Esophagus muscularis mucosa (tissue), 3 donors: ENCODE results near the gene YOD1.

Experiments
- POLR2A ChIP-seq: fragments of 450-650 bp; IDR thresholded peaks from one replicate; pipeline ENCODE4 v1.6.1; 2017; ENCODE audit warnings: antibody characterized with exemption, moderate library complexity, mild to moderate bottlenecking, low read depth
- POLR2AphosphoS5 ChIP-seq, 2 donors: sonication (generic); formaldehyde crosslinking; IDR thresholded peaks; one replicate each; pipeline ENCODE4 v1.6.1; 2017; ENCODE audit warnings: antibody characterized with exemption in 2 of 2
- TF ChIP-seq, protein P1 (sequence below), 3 experiments: fragments of 200-600 bp in 2 of 3; fragments of 450-650 bp in 1 of 3; sonication (generic) in 2 of 3; IDR thresholded peaks; one replicate each; pipeline ENCODE4 v1.5.1; 2017 to 2019; ENCODE audit warnings: antibody characterized with exemption in 3 of 3, mild to moderate bottlenecking in 2 of 3, moderate library complexity in 1 of 3

DNA sequence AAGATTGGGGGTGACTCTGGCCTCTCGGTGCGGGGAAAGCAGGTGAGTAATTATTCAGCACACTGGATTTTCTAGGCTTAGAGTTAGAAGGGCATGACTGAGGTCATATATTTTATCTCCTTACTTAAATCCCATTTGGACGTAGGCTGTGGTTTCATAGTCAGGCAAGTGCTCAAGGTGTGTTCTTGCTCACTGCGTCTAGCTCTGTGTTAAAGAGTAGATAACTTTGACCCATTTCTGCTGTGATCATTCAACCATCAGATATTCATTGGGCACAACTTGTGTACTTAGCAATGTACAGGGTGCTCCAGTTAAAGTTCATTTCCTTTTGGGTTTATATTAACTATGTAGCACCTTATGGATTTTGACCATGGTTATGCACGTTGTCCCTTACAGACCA, 16.7 kb upstream of the YOD1 start:
- TF ChIP-seq, protein P1, sequence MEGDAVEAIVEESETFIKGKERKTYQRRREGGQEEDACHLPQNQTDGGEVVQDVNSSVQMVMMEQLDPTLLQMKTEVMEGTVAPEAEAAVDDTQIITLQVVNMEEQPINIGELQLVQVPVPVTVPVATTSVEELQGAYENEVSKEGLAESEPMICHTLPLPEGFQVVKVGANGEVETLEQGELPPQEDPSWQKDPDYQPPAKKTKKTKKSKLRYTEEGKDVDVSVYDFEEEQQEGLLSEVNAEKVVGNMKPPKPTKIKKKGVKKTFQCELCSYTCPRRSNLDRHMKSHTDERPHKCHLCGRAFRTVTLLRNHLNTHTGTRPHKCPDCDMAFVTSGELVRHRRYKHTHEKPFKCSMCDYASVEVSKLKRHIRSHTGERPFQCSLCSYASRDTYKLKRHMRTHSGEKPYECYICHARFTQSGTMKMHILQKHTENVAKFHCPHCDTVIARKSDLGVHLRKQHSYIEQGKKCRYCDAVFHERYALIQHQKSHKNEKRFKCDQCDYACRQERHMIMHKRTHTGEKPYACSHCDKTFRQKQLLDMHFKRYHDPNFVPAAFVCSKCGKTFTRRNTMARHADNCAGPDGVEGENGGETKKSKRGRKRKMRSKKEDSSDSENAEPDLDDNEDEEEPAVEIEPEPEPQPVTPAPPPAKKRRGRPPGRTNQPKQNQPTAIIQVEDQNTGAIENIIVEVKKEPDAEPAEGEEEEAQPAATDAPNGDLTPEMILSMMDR (IDR thresholded peaks at IDR 0.05), result no peak
- no peak for TF ChIP-seq POLR2A
- TF ChIP-seq POLR2AphosphoS5 (IDR thresholded peaks at IDR 0.05), result no peak
